ELR (cell line): ENCODE measurements around the gene RAMACL.

Experiments
- DNase-seq: peaks from one replicate; pipeline ENCODE4 v3.0.0-alpha.2; 2015; ENCODE audit warnings: low read depth

Gene RAMACL

GRCh38 chr6:166617359-166617758 is 30.9 kb upstream of the RAMACL start:
- DNase-seq, result no peak

GRCh38 chr6:166616261-166617238 is 30.1 kb upstream of the RAMACL start:
- no peak for DNase-seq

DNA sequence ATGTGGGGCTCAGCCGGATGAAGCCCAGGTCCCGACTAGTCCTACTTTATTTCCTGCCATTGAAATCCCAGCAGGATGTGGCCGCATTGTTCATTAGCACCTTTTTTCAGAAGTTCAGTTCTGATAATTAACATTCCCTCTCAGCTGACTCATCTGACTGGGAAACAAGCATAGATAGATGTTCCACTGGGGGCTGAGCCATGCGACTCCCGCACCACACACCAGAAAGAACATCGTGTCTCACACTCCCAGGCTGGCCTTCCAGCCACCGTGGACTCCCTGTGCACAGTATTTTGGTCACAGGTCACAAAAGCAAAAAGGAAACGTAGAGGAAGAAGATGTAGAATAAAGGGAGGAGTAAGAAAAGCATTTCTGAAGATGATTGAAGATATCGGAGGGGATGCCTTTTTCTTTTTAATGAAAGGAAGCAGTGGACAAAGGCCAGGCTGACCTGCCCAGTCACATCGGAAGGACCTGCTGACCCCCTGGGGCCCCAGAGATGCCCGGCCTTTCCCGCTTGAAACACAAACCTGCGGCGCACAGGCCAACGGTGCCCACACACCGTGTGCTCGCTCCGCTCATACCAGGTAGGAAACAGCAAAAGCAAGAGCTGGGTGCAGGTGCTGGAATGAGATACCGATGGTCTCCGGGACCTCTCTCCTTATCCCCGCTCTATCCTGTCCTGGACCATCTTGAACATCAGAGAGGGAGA is 28.7 kb upstream of the RAMACL start:
- DNase-seq, result no peak

DNA sequence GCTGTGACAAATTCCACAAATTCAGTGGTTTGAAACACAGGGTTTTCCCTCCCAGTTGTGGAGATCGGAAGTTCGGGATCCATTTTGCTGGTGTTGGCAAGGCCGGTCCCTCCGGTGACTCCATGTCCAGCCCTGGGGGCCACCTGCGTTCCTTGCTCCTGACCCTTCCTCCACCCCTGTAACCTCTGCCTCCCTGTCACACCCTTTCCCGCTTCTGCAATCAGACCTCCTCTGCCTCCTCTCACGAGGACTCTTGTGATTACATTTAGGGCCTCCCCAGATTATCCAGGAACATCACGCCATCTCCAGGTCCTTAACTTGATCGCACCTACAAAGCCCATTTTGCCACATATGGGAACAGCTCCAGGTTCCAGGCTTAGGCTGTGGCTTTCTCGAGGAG is 28.1 kb upstream of the RAMACL start:
- DNase-seq, result no peak

DNA sequence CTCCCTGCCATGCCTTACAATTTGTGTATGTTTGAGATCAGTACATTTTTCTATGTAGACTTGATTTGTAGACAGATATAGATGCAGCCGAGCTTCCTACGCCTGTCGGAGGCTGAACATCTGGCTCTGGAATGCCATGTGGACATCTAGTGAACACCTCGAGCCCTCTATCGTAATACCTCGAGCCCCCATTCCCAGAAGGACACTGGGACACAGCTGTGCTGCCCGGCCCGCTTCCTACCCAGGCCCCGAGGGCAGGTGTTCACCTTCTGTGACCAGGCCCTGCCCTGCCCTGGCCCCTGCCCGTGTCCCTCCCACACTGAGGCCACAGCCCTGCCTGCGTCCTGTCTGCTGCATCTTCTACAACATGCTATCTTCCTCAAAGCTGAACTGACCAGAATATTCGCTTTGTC is 27.7 kb upstream of the RAMACL start:
- DNase-seq, result no peak

DNA sequence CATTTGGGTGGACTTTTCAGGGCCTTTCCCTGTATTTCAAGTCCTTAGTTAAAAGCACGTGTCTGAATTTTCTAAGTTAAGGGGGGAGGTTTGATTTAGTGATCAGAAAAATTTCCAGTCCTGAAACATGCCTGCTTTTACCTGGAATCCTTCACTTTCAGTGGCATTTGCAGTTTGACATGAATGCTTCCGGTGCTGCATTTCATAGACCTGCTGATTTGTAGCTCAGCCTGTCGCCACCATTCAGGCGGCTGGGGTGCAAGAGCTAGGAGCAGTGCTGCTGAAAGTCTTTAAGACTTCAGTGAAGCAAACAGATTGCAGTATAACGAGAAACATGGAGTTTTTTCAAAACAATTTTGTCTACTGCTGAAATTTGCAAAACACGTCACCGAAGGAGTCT is 26.5 kb upstream of the RAMACL start:
- no peak for DNase-seq

GRCh38 chr6:166612471-166612881 is 26.0 kb upstream of the RAMACL start:
- no peak for DNase-seq

- DNase-seq, result no peak
Observed at GRCh38 chr6:166611631-166612030, 25.2 kb upstream of the RAMACL start.

DNA sequence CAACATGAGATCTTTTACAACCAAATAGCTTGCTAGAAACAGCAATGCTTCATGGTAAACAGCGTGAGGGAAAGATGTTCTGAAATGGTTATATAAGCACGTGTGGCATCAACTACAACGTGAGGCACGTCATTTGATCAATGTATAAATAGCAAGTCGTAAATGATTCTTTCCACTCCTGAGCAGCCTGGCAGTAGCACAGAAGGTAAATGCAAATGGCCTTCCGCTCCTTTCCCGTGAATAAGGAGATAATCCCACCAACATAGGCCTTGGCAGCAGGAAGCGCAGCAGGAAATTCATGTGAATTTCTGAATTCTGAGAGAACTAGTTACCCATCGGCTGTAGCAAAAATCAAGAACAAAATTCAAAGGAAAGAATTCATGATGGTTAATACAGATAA is 23.6 kb upstream of the RAMACL start:
- no peak for DNase-seq

- no peak for DNase-seq
Observed at GRCh38 chr6:166608774-166609173, 22.3 kb upstream of the RAMACL start.

DNA sequence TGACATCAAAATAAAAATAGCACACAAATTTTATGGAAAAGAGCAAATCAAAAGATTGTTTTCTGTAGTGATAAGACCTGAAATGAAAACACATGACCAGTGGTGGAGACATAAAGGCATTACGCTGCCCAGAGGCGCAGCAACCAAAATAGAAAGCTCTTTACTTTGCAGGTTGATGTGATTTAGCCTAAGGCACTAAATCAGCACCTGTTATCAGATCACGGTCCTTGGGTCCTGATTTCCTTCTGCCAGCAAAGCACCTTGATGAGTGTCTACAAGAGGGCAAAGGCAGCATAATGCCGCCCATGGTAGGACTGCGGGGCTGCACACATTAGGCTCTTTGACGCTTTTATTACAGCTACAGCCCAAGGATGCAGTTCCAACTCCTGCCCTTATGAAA is 19.3 kb upstream of the RAMACL start:
- no peak for DNase-seq

DNA sequence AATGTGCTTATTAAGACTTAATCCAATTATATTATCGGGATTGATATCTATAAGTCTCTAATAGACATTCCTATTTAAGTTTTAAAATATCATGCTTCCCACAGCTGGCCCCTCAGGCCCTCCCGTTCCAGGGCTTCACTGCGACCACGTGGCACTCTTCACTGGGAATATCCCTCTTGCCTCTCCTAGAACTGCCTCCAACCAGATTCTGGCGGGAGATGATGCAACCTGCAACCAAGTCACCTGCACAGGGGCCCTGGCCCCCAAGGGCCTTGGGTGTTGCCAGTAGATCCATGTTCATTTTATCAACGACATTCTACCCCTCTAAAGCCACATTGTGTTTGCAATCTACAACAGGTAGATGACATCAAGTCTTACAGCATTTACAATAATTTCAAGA is 18.4 kb upstream of the RAMACL start:
- DNase-seq, result no peak

- DNase-seq, result no peak
Observed at GRCh38 chr6:166604328-166604727, 17.9 kb upstream of the RAMACL start.

GRCh38 chr6:166603043-166603690 is 16.7 kb upstream of the RAMACL start:
- no peak for DNase-seq

- DNase-seq, result no peak
Observed at GRCh38 chr6:166601956-166602355, 15.5 kb upstream of the RAMACL start.

DNA sequence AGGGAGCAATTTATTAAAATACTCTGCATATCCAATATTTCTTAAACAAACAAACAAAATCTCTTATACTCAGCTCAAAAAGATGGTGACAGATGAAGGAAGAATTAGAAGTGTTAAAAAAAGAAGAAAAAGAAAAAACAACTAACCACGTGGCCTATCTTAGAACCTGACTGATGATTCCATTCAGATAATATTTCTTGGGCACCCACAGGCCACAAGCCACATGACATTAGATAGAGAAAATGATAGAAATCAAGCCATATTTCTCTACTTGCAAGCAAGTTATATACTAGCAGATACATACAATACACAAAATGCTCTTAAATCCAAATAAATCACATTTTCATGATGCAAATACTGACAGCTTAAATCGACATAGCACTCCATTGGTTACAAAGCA is 14.5 kb upstream of the RAMACL start:
- DNase-seq, result no peak

DNA sequence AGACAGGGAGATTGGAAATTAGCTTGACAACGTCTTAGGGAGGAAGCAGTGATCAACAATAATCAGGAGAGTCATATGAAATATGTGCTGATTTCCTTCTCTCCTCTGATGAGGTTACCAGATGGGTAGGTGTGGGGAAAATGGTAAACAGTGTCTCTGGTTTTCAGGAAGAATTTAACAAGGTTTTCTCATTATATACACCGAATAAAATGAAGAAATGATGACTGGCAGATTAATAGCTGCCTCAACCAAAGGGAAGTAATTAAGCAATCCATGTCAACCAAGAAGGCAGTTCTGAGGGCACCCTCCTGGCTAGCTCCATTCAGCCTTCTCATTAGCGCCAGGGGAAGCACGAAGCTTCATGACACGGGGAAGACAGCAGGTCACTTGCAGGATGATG is 12.7 kb upstream of the RAMACL start:
- no peak for DNase-seq

DNA sequence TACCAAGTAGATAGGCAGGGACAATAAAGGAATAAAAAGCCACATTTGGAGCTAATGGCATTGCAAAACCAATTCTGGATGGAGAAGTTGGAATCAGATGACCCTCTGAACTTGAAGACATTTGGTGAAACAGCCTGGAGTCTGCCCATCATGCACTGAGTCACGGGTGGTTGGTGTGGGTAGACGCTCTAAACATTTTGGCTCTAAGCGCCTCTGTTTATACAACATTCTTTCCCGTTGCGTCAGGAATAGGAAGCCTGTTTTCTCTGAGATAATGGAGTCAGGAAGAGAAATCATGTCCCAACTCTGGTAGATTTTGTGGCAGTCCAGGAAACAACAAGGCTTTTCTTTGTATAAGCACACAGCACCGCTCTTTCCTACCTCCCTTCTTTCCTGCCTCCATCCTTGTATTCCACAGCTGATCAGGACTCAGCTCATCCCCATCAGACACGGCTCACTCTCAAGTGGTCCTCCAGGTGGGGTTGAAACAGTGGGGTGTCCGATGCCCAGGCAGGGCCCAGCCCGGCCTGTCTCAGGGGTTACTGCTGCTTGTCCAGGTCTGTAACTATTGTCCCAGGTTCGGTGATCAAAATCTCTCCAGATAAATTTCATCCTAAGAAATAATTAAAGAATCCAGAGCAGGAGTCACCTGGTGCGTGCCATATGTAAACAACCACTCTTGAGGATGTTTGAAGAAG is 12.1 kb upstream of the RAMACL start:
- peak; percentile 81 for DNase-seq

- no peak for DNase-seq
Observed at GRCh38 chr6:166597711-166598440, 11.4 kb upstream of the RAMACL start.

GRCh38 chr6:166596776-166597507 is 10.5 kb upstream of the RAMACL start:
- no peak for DNase-seq

DNA sequence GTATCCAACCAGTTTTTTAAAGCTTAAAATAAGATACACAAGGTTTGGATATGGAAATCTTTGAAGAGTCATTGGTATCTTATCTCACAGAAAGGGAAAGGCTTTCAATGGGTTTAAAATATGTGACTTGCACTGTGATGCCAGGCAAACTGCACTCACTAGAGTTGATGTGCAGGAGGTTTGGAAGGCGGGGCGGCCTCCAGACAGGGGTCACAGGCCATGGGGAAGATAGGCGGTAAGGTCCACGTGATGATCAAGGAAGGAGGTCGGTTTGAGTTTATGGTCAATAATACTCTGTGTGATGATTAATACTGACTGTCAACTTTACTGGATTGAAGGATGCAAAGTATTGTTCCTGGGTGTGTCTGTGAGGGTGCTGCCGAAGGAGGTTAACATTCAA is 9.5 kb upstream of the RAMACL start:
- DNase-seq, result no peak
